ENCODE data around the gene VPS26C. TPM values are rescaled to one million over a fixed set of nuclear protein-coding genes. Genes with fewer than 3 reads are reported as not detected.

VPS26C gene
- total RNA-seq, 1 donor from 2014 or later = 63.8 TPM

DNA sequence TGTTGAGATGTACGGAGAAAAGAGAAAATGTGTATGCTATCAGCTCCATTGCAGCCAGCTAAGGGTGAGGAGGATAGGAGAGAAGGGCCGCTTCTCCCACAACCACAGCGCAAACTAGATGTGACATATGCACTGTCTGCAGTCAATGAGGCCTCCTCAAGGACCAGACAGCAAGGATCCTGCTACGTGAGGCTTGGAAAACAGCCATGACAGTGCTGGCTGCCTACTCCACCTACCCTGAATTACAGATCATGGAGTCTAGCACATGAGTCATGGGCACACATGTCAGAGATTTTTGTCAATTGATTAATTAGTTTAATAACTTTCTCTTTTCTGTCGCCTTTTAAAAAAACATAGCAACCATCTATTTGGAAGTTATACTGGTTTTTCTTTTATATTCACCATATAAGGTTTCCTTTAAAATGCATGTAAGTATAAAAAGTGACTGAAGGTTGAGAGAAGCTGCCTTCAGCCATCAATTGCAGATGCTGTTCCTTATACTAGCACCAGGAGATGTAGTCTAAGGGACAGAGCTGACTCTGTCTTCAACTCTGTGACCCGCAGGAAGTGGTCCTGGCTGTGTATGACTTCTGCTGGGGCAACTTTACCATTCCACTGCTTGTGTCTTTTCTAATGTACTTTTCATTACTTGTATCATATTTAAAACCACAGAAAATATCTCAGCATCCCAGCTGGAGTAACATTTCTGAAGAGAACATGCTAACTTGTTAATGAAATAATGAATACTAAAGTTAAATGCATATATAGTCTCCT is 3.1 kb downstream of the VPS26C start:
- Mint-ChIP-seq H3K4me3 (ENCODE audit: unreplicated experiment) (no peak overlapping the region), H3K9me3 (ENCODE audit: unreplicated experiment) (no peaks in the 10 kb centered on the region), H3K27ac (ENCODE audit: unreplicated experiment) (no peak overlapping the region), H3K27me3 (ENCODE audit: unreplicated experiment) (peaks cover 6% of the 10 kb centered on the region), H3K36me3 (ENCODE audit: low read depth, unreplicated experiment) (no peaks in the 10 kb centered on the region), H3K4me1 (ENCODE audit: unreplicated experiment) (peaks cover 21% of the 10 kb centered on the region)
- no peak for DNase-seq (ENCODE audit: low spot score)
- TF ChIP-seq, protein P1, sequence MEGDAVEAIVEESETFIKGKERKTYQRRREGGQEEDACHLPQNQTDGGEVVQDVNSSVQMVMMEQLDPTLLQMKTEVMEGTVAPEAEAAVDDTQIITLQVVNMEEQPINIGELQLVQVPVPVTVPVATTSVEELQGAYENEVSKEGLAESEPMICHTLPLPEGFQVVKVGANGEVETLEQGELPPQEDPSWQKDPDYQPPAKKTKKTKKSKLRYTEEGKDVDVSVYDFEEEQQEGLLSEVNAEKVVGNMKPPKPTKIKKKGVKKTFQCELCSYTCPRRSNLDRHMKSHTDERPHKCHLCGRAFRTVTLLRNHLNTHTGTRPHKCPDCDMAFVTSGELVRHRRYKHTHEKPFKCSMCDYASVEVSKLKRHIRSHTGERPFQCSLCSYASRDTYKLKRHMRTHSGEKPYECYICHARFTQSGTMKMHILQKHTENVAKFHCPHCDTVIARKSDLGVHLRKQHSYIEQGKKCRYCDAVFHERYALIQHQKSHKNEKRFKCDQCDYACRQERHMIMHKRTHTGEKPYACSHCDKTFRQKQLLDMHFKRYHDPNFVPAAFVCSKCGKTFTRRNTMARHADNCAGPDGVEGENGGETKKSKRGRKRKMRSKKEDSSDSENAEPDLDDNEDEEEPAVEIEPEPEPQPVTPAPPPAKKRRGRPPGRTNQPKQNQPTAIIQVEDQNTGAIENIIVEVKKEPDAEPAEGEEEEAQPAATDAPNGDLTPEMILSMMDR (IDR thresholded peaks at IDR 0.05; ENCODE audit: unreplicated experiment) = no peak

DNA sequence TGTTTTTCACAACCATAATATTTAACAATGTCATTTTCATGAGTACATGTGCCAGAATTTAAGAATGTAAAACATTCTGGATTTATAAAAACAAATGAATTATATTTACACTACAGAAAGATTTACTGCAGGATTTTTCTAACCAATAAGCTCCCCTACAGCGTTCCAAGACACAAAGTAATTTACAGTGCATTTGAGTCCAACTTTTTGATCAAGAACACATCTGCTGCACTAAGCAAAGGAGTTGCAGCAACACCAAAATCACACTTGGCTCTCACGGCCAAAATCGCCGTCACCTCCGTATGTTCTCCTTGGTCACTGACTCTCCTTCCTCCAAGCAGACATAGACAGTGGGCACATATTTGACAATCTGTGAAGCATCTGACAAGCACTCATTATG is 7.7 kb downstream of the VPS26C start:
- Mint-ChIP-seq H3K27ac (ENCODE audit: unreplicated experiment) (no peak overlapping the region), H3K4me1 (ENCODE audit: unreplicated experiment) (peaks cover 23% of the 10 kb centered on the region), H3K4me3 (ENCODE audit: unreplicated experiment) (no peak overlapping the region), H3K9me3 (ENCODE audit: unreplicated experiment) (no peaks in the 10 kb centered on the region), H3K36me3 (ENCODE audit: low read depth, unreplicated experiment) (no peaks in the 10 kb centered on the region), H3K27me3 (ENCODE audit: unreplicated experiment) (peaks cover 5% of the 10 kb centered on the region)
- TF ChIP-seq, protein P1 (IDR thresholded peaks at IDR 0.05; ENCODE audit: unreplicated experiment) = no peak
- DNase-seq (ENCODE audit: low spot score) = no peak

DNA sequence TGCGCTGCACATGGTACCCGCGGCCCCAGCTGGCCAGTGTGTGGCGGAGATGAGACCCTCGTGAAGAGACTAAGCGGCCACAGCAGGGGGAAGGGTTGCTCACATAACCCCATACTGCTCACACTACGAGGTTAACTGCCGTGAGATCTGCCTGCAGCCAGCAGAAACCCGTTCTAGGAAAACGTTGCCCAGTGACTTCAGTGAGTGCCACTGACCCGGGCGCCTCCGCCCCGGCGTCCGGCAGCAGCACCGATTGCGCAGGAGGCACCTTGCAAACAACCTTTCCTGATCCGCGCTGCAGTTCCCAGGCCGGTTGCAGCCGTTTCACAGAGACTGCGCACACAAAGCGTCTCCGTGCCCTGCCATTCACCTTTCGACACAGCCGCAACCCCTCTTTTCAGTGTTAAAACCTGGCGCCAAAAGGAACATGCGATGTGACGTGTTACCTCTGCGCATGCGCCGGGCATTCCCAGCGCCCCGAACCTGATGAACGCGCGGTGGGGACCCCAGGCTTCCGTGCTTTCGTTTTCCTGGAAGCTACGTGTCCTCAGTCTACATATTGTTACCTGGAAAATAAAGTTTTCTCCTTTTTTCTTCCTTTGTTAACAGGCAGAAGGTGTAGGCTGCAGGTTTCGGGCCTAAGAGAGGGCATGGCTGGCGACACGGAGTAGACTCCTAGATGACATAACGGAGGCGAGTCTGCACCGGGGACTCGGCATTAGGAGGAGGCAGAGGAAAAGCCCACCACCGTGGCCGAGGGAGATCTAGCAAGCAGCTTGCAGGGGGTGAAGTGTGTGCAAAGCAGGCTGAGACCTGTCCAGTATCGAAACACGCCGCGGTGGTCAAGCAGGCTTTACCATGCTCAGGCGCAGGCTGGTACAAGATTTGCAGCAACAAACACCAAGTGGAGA is 8.9 kb downstream of the VPS26C start:
- Mint-ChIP-seq H3K4me1 (ENCODE audit: unreplicated experiment) (peaks cover 18% of the 10 kb centered on the region), H3K9me3 (ENCODE audit: unreplicated experiment) (no peaks in the 10 kb centered on the region), H3K27me3 (ENCODE audit: unreplicated experiment) (peaks cover 6% of the 10 kb centered on the region), H3K27ac (ENCODE audit: unreplicated experiment) (peak overlapping the region; percentile 68), H3K4me3 (ENCODE audit: unreplicated experiment) (peak overlapping the region; percentile 85), H3K36me3 (ENCODE audit: low read depth, unreplicated experiment) (no peaks in the 10 kb centered on the region)
- peak; percentile 49 for DNase-seq (ENCODE audit: low spot score)
- TF ChIP-seq, protein P1 (IDR thresholded peaks at IDR 0.05; ENCODE audit: unreplicated experiment) = no peak

DNA sequence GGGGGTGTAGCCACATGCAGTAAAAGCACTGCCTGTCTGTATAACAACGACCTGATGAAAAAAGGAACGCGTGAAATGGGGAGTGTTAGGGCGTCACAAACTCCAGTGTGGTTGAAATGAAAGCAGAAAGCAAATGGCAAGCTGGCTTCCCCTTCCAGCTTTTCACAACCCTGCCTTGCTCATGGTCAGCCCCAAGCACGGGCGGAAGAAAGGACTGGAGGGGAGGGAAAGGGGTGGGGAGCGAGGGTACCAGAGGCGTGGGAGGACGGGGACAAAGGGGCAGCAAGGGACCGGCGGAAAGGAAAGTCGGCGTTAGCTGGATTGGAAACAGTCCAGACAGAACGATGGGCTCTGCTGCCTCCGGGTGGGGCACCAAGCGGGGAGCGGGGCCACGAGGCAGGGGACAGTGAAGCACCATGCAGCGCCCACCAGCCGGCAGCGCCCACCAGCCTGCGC is 9.6 kb downstream of the VPS26C start:
- Mint-ChIP-seq H3K4me1 (ENCODE audit: unreplicated experiment) (peaks cover 18% of the 10 kb centered on the region), H3K27ac (ENCODE audit: unreplicated experiment) (peak overlapping the region; percentile 74), H3K4me3 (ENCODE audit: unreplicated experiment) (peak overlapping the region; percentile 85), H3K9me3 (ENCODE audit: unreplicated experiment) (no peaks in the 10 kb centered on the region), H3K36me3 (ENCODE audit: low read depth, unreplicated experiment) (no peaks in the 10 kb centered on the region), H3K27me3 (ENCODE audit: unreplicated experiment) (peaks cover 6% of the 10 kb centered on the region)
- no peak for DNase-seq (ENCODE audit: low spot score)
- TF ChIP-seq, protein P1 (IDR thresholded peaks at IDR 0.05; ENCODE audit: unreplicated experiment) = no peak

Measured in endothelial cell (in vitro differentiated cells).